ENCODE data around the gene NSD1. TPM values are rescaled to one million over a fixed set of nuclear protein-coding genes. Genes with fewer than 3 reads are reported as not detected.
A peak's percentile ranks its signal among the peaks of the same experiment; 100 is the strongest.

Gene NSD1
- total and polyA plus RNA-seq, 2 of the 4 experiments (the other 2 are of a cell fraction), result 7.7 to 31.0 TPM

- Histone ChIP-seq H3K9me3 (ENCODE audit: control insufficient read depth, insufficient read depth, low read length) (no peaks in the 10 kb centered on the region), H3K18ac (ENCODE audit: low read depth, low read length) (no peak overlapping the region), H4K5ac (ENCODE audit: low read depth, low read length) (no peak overlapping the region), H2AK5ac (ENCODE audit: low read depth, low read length) (no peak overlapping the region), H3K4me1 (ENCODE audit: control insufficient read depth, insufficient read depth, low read length) (peaks cover 12% of the 10 kb centered on the region), H2AK9ac (replicated peaks; ENCODE audit: low read depth, low read length, poor library complexity) (peak overlapping the region; percentile 51), H2BK20ac (ENCODE audit: low read depth, low read length) (no peak overlapping the region), H3K23ac (ENCODE audit: low read depth, low read length) (peak overlapping the region; percentile 60; the same call in 1 of the 2 replicates), H4K91ac (ENCODE audit: insufficient read depth, low read depth, low read length) (no peak overlapping the region), H3K9ac (ENCODE audit: low read depth, low read length) (0 out of 2 replicates have a peak overlapping the region, but pooled peaks have one; percentile 26), H3K4me3 (ENCODE audit: insufficient read depth, low read depth, low read length) (no peak overlapping the region), H3K14ac (replicated peaks; ENCODE audit: low read depth, low read length) (no peak overlapping the region), H3K79me1 (ENCODE audit: low read depth in 1 of 2, low read length in 2 of 2) (peaks cover 12 to 61% of the 10 kb centered on the region in 2 experiments), H3K9me1 (ENCODE audit: insufficient read depth, low read length) (peaks cover 4% of the 10 kb centered on the region; the same call in 1 of the 2 replicates), H3K4ac (ENCODE audit: low read depth, low read length) (peak overlapping the region; percentile 49), H4K8ac (ENCODE audit: low read depth in 2 of 2, low read length in 2 of 2) (peak overlapping the region in 1 of 2 experiments; percentile 89; a peak in 2 of 4 replicates), H2BK15ac (ENCODE audit: low read depth, low read length) (no peak overlapping the region), H3K4me2 (ENCODE audit: low read depth, low read length) (peak overlapping the region; percentile 62), H3K27me3 (ENCODE audit: control insufficient read depth, insufficient read depth, low read length) (no peaks in the 10 kb centered on the region), H3K27ac (ENCODE audit: insufficient read depth, low read length) (peak overlapping the region; percentile 28; the same call in 1 of the 2 replicates), H3K56ac (ENCODE audit: extremely low read depth, insufficient read depth, low read length) (no peak overlapping the region), H2BK120ac (ENCODE audit: low read depth, low read length) (no peak overlapping the region), H2AFZ (replicated peaks; ENCODE audit: low read length, poor library complexity) (peak overlapping the region; percentile 16), H2BK5ac (ENCODE audit: low read depth, low read length, poor library complexity, severe bottlenecking) (peak overlapping the region; percentile 21), H3K36me3 (ENCODE audit: control insufficient read depth, insufficient read depth, low read length) (peaks cover 31% of the 10 kb centered on the region), H4K20me1 (ENCODE audit: insufficient read depth, low read length) (peaks cover 16% of the 10 kb centered on the region)
- ATAC-seq (ENCODE audit: low read depth), result peak; percentile 58
- ChIA-PET CTCF (no interaction called here), POLR2A (ENCODE audit: unreplicated experiment) (no interaction called here)
- in situ Hi-C loops (cut with MboI; ENCODE audit: low sequenced_read_pairs) (no loop called here), dilution Hi-C loops (cut with HindIII; ENCODE audit: low sequenced_read_pairs, unreplicated experiment) (no loop called here), intact Hi-C loops (cut with micrococcal nuclease) (loop anchor here (1.0 kb wide), 1 partner anchor 186 kb away; no protein-coding TSS in a partner anchor)
- WGBS, 2 experiments (ENCODE audit: extremely low coverage in 2 of 2, insufficient read length in 1 of 2), result no CpG with 5 or more reads among the region's 4 CpGs
- BruUV-seq (replicated peaks), result no TSS peak
- DNase-seq, result peak; percentile 80
- TF ChIP-seq MXI1 (IDR thresholded peaks at IDR 0.05; ENCODE audit: borderline replicate concordance, low read depth, low read length) (no peak), FOS (IDR thresholded peaks at IDR 0.05; ENCODE audit: low read depth, low read length) (no peak), RAD21 (IDR thresholded peaks at IDR 0.05; ENCODE audit: low read length) (peak; percentile 29; the same call in 1 of the 2 replicates), CEBPB (IDR thresholded peaks at IDR 0.05; ENCODE audit: low read depth, low read length) (no peak), RFX5 (IDR thresholded peaks at IDR 0.05; ENCODE audit: low read depth, low read length) (no peak), CHD1 (IDR thresholded peaks at IDR 0.05; ENCODE audit: low read depth, low read length) (no peak), MAZ (IDR thresholded peaks at IDR 0.05; ENCODE audit: borderline replicate concordance, low read depth, low read length) (peak; percentile 69; the same call in 1 of the 2 replicates), BHLHE40 (IDR thresholded peaks at IDR 0.05; ENCODE audit: low read depth, low read length) (no peak), SMC3 (IDR thresholded peaks at IDR 0.05; ENCODE audit: low read depth, low read length) (0 out of 2 replicates have a peak, but pooled peaks have one; percentile 6), MAFK (IDR thresholded peaks at IDR 0.05; ENCODE audit: low read depth, low read length) (no peak), POLR2A (IDR thresholded peaks at IDR 0.05; ENCODE audit: low read depth, low read length) (no peak), RCOR1 (IDR thresholded peaks at IDR 0.05; ENCODE audit: insufficient replicate concordance, low read length) (no peak)
- TF ChIP-seq, protein P1, sequence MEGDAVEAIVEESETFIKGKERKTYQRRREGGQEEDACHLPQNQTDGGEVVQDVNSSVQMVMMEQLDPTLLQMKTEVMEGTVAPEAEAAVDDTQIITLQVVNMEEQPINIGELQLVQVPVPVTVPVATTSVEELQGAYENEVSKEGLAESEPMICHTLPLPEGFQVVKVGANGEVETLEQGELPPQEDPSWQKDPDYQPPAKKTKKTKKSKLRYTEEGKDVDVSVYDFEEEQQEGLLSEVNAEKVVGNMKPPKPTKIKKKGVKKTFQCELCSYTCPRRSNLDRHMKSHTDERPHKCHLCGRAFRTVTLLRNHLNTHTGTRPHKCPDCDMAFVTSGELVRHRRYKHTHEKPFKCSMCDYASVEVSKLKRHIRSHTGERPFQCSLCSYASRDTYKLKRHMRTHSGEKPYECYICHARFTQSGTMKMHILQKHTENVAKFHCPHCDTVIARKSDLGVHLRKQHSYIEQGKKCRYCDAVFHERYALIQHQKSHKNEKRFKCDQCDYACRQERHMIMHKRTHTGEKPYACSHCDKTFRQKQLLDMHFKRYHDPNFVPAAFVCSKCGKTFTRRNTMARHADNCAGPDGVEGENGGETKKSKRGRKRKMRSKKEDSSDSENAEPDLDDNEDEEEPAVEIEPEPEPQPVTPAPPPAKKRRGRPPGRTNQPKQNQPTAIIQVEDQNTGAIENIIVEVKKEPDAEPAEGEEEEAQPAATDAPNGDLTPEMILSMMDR (conservative IDR thresholded peaks at IDR 0.05; ENCODE audit: low read depth, low read length), result 0 out of 2 replicates have a peak, but pooled peaks have one; percentile 28
- TF ChIP-seq, protein P2, sequence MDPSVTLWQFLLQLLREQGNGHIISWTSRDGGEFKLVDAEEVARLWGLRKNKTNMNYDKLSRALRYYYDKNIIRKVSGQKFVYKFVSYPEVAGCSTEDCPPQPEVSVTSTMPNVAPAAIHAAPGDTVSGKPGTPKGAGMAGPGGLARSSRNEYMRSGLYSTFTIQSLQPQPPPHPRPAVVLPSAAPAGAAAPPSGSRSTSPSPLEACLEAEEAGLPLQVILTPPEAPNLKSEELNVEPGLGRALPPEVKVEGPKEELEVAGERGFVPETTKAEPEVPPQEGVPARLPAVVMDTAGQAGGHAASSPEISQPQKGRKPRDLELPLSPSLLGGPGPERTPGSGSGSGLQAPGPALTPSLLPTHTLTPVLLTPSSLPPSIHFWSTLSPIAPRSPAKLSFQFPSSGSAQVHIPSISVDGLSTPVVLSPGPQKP (IDR thresholded peaks at IDR 0.05; ENCODE audit: borderline replicate concordance, low read depth, low read length), result no peak
- TF ChIP-seq, protein P3, sequence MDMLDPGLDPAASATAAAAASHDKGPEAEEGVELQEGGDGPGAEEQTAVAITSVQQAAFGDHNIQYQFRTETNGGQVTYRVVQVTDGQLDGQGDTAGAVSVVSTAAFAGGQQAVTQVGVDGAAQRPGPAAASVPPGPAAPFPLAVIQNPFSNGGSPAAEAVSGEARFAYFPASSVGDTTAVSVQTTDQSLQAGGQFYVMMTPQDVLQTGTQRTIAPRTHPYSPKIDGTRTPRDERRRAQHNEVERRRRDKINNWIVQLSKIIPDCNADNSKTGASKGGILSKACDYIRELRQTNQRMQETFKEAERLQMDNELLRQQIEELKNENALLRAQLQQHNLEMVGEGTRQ (IDR thresholded peaks at IDR 0.05; ENCODE audit: low read depth, low read length), result no peak
Measured at GRCh38 chr5:177300236-177300880, 166.8 kb downstream of the NSD1 start.

Measured in IMR-90 (cell line).